Mesothelial cell of epicardium (in vitro differentiated cells): ENCODE measurements around the gene IGF2BP3. TPM values are rescaled to one million over a fixed set of nuclear protein-coding genes. Genes with fewer than 3 reads are reported as not detected.

Experiments
- DNase-seq, 2 experiments: peaks; one replicate each; pipeline ENCODE4 v3.0.0; 2021; ENCODE audit warnings: low spot score in 2 of 2; ENCODE audit not compliant: unreplicated experiment in 2 of 2
- H3K27ac Mint-ChIP-seq: 2 replicates; pipeline ENCODE4 v1.8.0; 2021; ENCODE audit warnings: mixed read lengths
- H3K27me3 Mint-ChIP-seq: 2 replicates; pipeline ENCODE4 v1.8.0; 2021; ENCODE audit warnings: low read depth, mixed read lengths
- H3K36me3 Mint-ChIP-seq: 2 replicates; pipeline ENCODE4 v1.8.0; 2021; ENCODE audit warnings: mixed read lengths
- H3K4me1 Mint-ChIP-seq: 2 replicates; pipeline ENCODE4 v1.8.0; 2021; ENCODE audit warnings: mixed read lengths
- H3K4me3 Mint-ChIP-seq: 2 replicates; pipeline ENCODE4 v1.8.0; 2021; ENCODE audit warnings: mild to moderate bottlenecking, moderate library complexity, mixed read lengths
- H3K9me3 Mint-ChIP-seq: 2 replicates; pipeline ENCODE4 v1.8.0; 2021; ENCODE audit warnings: mixed read lengths
- CTCF ChIP-seq: fragments of 200-600 bp; sonication (generic); IDR thresholded peaks from one replicate; pipeline ENCODE4 v1.5.0; 2021; ENCODE audit warnings: antibody characterized with exemption; ENCODE audit not compliant: unreplicated experiment
- total RNA-seq: library from RNA; stranded (reverse); gene quantifications from 3 replicates; pipeline ENCODE4 v1.2.1, GENCODE V29; 2021

Gene IGF2BP3
- total RNA-seq, 1 donor from 2014 or later, result 91.3 TPM

- H3K27ac Mint-ChIP-seq, result no peak overlapping the region
- no peaks in the 10 kb centered on the region for H3K9me3 Mint-ChIP-seq
- no peak overlapping the region for H3K4me3 Mint-ChIP-seq
- DNase-seq, result no peak
- TF ChIP-seq CTCF, result peak; percentile 50
- peaks cover 2% of the 10 kb centered on the region for H3K27me3 Mint-ChIP-seq
- H3K4me1 Mint-ChIP-seq, result peaks cover 9% of the 10 kb centered on the region
- no peaks in the 10 kb centered on the region for H3K36me3 Mint-ChIP-seq
These were observed 192.8 kb downstream of the IGF2BP3 start for GRCh38 chr7:23277359-23277989.

GRCh38 chr7:23276947-23277346 is 193.3 kb downstream of the IGF2BP3 start:
- no peak for TF ChIP-seq CTCF
- Mint-ChIP-seq H3K27ac (no peak overlapping the region), H3K9me3 (no peaks in the 10 kb centered on the region), H3K27me3 (peaks cover 5% of the 10 kb centered on the region), H3K4me1 (peaks cover 11% of the 10 kb centered on the region), H3K36me3 (no peaks in the 10 kb centered on the region), H3K4me3 (no peak overlapping the region)
- no peak for DNase-seq

- Mint-ChIP-seq H3K9me3 (no peaks in the 10 kb centered on the region), H3K4me3 (no peak overlapping the region), H3K36me3 (no peaks in the 10 kb centered on the region), H3K4me1 (peaks cover 11% of the 10 kb centered on the region), H3K27me3 (peaks cover 5% of the 10 kb centered on the region), H3K27ac (no peak overlapping the region)
- DNase-seq, result no peak
- TF ChIP-seq CTCF, result no peak
These were observed 193.9 kb downstream of the IGF2BP3 start for GRCh38 chr7:23276376-23276775.

GRCh38 chr7:23275912-23276311 is 194.4 kb downstream of the IGF2BP3 start:
- H3K27me3 Mint-ChIP-seq, result peaks cover 5% of the 10 kb centered on the region
- peaks cover 11% of the 10 kb centered on the region for H3K4me1 Mint-ChIP-seq
- no peaks in the 10 kb centered on the region for H3K36me3 Mint-ChIP-seq
- no peak for TF ChIP-seq CTCF
- no peaks in the 10 kb centered on the region for H3K9me3 Mint-ChIP-seq
- H3K4me3 Mint-ChIP-seq, result no peak overlapping the region
- no peak for DNase-seq
- no peak overlapping the region for H3K27ac Mint-ChIP-seq

GRCh38 chr7:23273141-23273599 is 197.1 kb downstream of the IGF2BP3 start:
- H3K27me3 Mint-ChIP-seq, result peaks cover 5% of the 10 kb centered on the region
- no peaks in the 10 kb centered on the region for H3K36me3 Mint-ChIP-seq
- no peaks in the 10 kb centered on the region for H3K9me3 Mint-ChIP-seq
- peak; percentile 53 for TF ChIP-seq CTCF
- peak; percentile 79 to 89 for DNase-seq
- H3K4me3 Mint-ChIP-seq, result peak overlapping the region; percentile 9
- peak overlapping the region; percentile 8 for H3K27ac Mint-ChIP-seq
- peaks cover 11% of the 10 kb centered on the region for H3K4me1 Mint-ChIP-seq

- peaks cover 3% of the 10 kb centered on the region for H3K9me3 Mint-ChIP-seq
- no peak overlapping the region for H3K4me3 Mint-ChIP-seq
- H3K4me1 Mint-ChIP-seq, result peaks cover 11% of the 10 kb centered on the region
- no peak overlapping the region for H3K27ac Mint-ChIP-seq
- H3K36me3 Mint-ChIP-seq, result no peaks in the 10 kb centered on the region
- no peak for TF ChIP-seq CTCF
- peaks cover 5% of the 10 kb centered on the region for H3K27me3 Mint-ChIP-seq
- no peak for DNase-seq
These were observed 198.0 kb downstream of the IGF2BP3 start for GRCh38 chr7:23272275-23272674.
